GM19452 (cell line): ENCODE results near the gene MCOLN2.
"Not testable (repeated sequence)": the region's sequence is repeated elsewhere in the genome, so short reads cannot be mapped to it uniquely, and the experiment has no call there.

ENCODE experiments used
- ATAC-seq: cut with Tn5 transposase; IDR thresholded peaks from one replicate; pipeline ENCODE4 v1.9.1; 2021; ENCODE audit not compliant: unreplicated experiment

Gene MCOLN2

GRCh38 chr1:84944767-84945486, 52.0 kb downstream of the MCOLN2 start:
- peak; percentile 90 for ATAC-seq

GRCh38 chr1:84941843-84942242, 55.1 kb downstream of the MCOLN2 start:
- ATAC-seq = no peak

- no peak for ATAC-seq
These were observed 56.4 kb downstream of the MCOLN2 start for GRCh38 chr1:84940481-84940880.

GRCh38 chr1:84939761-84940160, 57.2 kb downstream of the MCOLN2 start:
- no peak for ATAC-seq

- ATAC-seq = no peak
These were observed 57.8 kb downstream of the MCOLN2 start for GRCh38 chr1:84939151-84939550.

- ATAC-seq = no peak
These were observed 60.6 kb downstream of the MCOLN2 start for GRCh38 chr1:84936116-84936810.

GRCh38 chr1:84933011-84933611, 63.8 kb downstream of the MCOLN2 start:
- no peak for ATAC-seq

- ATAC-seq = no peak
These were observed 66.1 kb downstream of the MCOLN2 start for GRCh38 chr1:84930831-84931230.

- ATAC-seq = no peak
These were observed 66.6 kb downstream of the MCOLN2 start for GRCh38 chr1:84930329-84930728.

GRCh38 chr1:84929581-84929980, 67.3 kb downstream of the MCOLN2 start:
- ATAC-seq = no peak

- no peak for ATAC-seq
These were observed 67.9 kb downstream of the MCOLN2 start for GRCh38 chr1:84928979-84929378.

- ATAC-seq = no peak
These were observed 73.6 kb downstream of the MCOLN2 start for GRCh38 chr1:84923317-84923716.

- no peak for ATAC-seq
These were observed 76.8 kb downstream of the MCOLN2 start for GRCh38 chr1:84920159-84920558.

GRCh38 chr1:84919461-84919970, 77.4 kb downstream of the MCOLN2 start:
- no peak for ATAC-seq

GRCh38 chr1:84918726-84919336, 78.1 kb downstream of the MCOLN2 start:
- no peak for ATAC-seq

GRCh38 chr1:84916897-84917296, 80.0 kb downstream of the MCOLN2 start:
- ATAC-seq = no peak

GRCh38 chr1:84913555-84913892, 83.4 kb downstream of the MCOLN2 start:
- ATAC-seq = no peak

GRCh38 chr1:84912726-84913554, 84.0 kb downstream of the MCOLN2 start:
- no peak for ATAC-seq

GRCh38 chr1:84908746-84909464, 88.0 kb downstream of the MCOLN2 start:
- not testable (repeated sequence) for ATAC-seq
